Inflammatory macrophage treated with lipopolysaccharide for 4 hours (primary cell): ENCODE data around the gene UNC93B1.

Experiments used
- DNase-seq: peaks from one replicate; pipeline ENCODE4 v3.0.0-alpha.2; 2020

UNC93B1 gene

DNA sequence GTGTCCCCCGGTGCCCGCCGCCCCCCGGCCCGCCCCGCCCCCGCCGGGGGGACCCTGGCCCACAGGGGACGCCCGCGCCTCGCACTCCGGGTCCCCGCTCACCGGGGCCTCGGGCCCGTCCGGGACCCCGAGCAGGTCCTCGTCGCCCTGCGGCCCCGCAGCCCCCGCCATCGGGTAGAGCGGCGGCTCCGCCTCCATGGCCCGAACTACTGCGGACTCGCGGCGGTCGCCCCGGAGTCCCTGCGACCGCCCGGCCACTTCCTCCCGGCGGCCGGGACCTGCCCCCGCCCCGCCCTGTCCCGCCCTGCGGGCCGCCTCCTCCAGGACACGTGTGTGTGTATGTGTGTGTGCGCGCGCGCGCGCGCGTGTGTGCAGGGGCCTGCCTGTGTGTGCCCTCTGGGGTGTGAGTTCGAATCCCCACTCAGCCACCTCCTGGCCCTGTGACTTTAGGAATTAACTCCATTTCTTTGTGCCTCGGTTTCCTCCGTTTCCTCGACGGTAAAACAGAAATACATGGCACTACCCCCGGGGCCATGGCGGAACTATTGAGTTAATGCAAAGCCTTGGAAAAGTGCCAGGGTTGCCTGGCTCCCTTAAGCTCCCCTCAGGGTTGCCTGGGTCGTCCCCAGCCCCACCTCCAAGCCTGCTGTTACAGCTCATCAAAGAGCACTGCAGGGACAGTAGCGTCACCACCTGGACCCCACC lies at the start of gene UNC93B1:
Gene UNC93B1 (minus strand): TSS at position 252 of the 705 bp plus-strand sequence. CDS start 54 bp downstream, at position 198.
- peak; percentile 94 for DNase-seq

- no peak for DNase-seq
Measured at GRCh38 chr11:68053117-68053516, 49.2 kb upstream of the UNC93B1 start.

DNA sequence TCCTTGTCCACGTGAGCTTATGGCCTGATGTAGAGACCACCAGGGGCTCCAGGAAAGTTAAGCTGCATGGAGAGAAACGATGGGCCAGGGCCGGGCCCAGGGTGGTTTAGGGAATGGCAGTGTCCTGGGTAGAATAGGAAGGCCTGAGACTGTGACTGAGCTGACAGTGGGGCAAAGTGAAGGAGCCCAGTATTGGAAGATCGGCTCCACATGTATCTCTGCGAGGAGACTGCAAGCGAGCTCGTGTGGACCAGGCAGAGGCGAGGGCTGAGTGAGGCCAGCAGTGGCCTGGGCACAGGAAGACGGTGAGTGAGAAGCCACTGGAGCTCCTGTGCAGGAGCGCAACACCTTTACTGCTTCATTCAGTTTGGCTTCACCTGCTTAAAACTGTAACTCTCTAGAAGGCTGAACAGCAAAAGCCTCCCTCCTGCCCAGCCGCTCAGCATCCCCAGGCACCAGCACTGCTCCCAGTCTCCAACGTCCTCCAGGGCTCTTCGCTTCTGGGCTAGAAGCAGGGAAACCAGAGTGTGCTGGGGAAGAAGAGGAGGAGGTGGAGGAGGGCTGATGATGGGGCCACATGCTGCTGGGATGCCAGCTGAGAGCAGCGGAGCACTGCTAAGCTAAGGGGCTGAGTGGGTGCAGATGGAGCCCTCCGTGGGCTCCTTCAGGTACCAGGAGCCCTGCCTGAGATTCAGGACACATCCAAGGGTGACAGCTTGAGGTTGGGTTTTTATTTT lies 48.4 kb upstream of the UNC93B1 start:
- no peak for DNase-seq

DNA sequence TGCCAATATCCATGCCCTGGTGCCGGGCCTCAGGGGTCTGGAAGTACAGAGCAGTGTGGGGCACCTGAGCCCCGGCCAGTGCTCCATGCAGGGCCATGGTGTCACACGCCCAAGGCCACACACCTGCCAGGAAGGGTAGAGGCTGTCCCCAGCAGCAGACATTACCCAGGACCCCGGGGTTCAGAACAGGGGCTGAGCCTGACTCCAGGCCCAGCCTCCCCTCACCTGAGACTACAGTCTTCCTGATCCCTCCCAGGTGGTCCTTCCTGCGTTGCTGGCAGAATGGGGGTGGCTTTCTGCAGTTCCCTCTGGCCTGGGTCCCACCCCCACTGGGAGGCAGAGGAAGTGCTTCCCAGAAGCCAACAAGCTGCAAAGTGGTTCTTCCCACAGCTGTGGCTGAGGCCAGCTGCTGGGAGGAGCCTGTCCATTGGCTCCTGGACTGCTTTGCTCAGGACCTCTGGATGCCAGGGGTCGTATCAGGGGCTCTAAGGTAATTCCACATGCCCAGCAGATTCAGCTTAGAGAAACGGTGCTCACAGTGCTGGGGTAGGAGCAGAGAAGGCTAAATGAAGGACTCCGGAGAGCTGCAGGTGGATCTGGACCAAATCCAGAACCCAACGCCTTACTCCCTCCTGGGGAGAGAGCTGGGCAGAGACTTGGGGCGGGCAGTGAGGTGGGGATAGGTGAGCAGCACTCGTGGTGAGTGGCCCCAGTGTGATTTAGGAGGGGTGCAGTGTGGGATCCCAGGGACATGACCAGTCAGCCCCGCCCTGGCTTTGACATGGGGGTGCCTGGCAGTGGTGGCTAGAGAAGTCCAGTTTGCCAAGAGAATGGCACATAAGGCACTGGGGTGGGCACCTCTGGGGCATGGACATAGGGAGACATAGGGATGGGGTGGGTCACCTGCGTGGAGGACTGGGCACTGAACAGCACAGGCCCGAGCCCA lies 47.6 kb upstream of the UNC93B1 start:
- no peak for DNase-seq

GRCh38 chr11:68050371-68050841 lies 46.5 kb upstream of the UNC93B1 start:
- DNase-seq: no peak

GRCh38 chr11:68049509-68050370 lies 45.8 kb upstream of the UNC93B1 start:
- DNase-seq: no peak

DNA sequence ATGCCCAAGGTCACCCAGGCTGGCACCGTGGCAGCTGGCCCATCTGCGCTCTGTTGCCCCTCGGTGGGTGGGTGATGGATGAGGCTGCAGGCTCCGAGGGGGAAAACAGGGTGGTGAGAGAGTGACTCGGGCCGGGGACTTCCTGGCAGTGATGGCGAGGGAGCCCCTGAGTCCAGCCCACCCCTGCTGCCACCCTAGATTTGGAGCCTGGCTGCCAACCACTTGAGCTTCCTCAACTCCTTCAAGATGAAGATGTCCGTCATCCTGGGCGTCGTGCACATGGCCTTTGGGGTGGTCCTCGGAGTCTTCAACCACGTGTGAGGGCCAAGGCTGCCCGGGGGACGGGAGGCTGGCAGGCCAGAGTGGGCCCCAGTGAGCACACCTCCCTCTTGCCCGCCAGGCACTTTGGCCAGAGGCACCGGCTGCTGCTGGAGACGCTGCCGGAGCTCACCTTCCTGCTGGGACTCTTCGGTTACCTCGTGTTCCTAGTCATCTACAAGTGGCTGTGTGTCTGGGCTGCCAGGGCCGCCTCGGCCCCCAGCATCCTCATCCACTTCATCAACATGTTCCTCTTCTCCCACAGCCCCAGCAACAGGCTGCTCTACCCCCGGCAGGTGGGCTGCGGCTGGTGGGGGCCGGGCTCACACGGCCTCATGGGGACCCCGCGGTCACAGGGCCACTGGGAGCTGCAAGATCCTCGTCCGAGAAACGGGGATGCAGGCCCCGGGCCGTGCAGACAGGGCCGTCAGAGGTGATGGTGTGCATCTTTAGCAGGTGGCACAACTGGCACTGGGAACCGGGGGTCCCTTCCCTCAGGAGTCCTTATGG lies 45.0 kb upstream of the UNC93B1 start:
- DNase-seq: no peak

GRCh38 chr11:68047437-68048290 lies 43.8 kb upstream of the UNC93B1 start:
- no peak for DNase-seq

DNA sequence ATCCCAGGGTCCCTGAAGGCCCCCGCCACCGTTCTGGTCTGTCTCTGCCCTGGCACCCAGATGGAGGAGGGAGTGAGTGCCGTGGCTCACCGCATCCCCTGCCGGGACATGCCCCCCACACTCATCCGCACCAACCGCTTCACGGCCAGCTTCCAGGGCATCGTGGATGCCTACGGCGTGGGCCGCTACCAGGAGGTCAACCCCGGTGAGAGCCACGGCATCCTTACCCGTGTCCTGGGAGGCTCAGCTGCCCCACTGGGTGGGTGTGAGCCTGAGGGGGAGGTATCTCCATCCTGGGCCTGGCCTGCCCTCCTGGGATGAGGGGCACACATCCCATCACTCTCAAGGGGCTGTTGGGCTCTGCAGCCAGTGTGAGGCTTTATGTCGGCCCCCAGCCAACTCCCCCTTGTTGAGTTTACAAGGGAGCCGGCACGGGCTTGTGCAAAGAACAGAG lies 41.0 kb upstream of the UNC93B1 start:
- DNase-seq: no peak

- DNase-seq: no peak
Measured at GRCh38 chr11:68044145-68044813, 40.4 kb upstream of the UNC93B1 start.

GRCh38 chr11:68043349-68044144 lies 39.6 kb upstream of the UNC93B1 start:
- peak; percentile 45 for DNase-seq

DNA sequence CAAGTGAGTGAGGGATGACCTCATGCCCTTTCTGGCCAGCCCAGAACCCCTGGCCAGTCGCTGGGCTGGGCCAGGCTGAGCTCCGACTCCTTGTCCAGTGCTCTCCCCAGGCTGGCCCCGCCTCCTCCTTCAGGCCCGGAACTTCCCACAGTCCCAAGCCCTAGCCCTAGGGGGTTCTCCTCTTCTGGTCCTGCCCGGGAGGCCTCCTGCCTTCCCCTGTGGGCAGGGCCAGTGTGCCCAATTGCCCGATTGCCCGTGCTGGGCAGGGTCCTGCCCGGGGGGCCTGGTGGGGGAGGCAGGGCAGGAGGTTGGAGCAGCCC lies 39.1 kb upstream of the UNC93B1 start:
- DNase-seq: no peak

- no peak for DNase-seq
Measured at GRCh38 chr11:68042219-68043028, 38.5 kb upstream of the UNC93B1 start.

GRCh38 chr11:68041617-68042218 lies 37.8 kb upstream of the UNC93B1 start:
- no peak for DNase-seq

DNA sequence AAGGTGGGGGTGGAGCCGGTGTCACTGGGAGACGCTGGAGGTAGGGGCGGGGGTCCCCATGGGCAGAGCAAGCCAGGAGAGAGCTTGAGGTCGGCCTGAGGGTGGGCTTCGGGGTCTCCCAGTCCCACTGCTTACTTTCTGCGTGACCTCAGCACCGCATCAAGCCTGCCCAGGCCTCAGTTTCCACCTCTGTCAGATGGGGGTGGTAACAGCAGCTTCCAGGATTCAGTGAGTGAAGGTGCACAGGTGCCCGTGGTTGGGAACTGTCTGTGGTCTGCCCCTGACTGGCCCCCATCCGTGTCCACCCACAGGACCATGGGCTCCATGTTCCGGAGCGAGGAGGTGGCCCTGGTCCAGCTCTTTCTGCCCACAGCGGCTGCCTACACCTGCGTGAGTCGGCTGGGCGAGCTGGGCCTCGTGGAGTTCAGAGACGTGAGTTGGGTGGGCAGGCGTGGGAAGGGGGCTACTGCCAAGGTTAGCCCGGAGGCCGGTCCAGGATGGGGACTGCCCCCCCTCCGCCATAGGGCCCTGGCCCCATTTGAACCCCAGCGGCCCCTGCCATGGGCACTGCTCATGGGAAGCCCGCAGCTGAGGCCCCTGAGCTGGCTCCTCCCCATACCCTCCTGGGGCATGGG lies 37.2 kb upstream of the UNC93B1 start:
- no peak for DNase-seq

DNA sequence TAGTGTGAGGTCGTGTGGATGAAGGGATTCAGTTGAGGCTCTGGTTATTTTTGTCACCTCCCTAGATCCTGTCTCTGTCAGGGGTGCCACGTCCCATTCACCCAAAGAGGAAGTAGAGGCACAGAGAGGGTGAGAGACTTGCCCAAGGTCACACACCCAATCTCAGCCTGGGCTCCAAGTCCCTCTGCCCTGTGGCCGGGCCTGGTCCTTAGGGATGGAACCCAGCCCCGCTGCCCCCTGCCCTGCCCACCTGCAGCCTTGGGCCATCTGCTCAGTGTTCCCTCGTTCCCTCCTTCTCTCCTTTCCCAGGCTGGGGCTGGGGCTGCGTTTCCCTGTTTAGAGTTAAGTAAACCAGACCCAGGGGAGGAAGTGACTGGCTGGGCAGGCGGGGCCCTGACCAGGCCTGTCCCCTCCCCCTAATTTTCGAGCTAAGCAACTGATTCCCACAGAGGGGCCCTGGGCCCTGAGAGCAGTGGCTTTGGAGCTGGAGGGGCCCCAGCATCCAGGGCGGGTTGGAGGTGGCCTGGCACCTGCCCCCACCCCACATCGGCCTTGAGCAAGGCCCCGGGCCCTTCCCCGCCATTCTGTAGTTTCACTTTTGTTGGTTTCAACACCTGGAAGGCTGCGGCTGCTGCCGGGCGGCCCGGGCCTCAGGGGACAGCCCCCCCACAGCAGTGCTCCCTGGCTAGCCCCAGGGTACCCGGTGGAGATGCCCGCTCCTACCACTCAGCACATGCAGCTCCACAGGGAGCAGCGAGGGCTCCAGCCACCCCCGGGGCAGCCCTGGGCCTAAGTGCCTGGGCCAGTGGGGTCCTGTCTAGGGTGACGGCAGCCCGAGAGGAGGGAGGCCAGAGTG lies 36.4 kb upstream of the UNC93B1 start:
- peak; percentile 79 for DNase-seq
